Mammary epithelial cell (primary cell): ENCODE data around the gene TTC39A.

Experiments used
- CTCF ChIP-seq, 2 donors: IDR thresholded peaks in 1 of 2; conservative IDR thresholded peaks in 1 of 2; 2 replicates each; pipeline ENCODE4 v1.5.1; 2011 to 2012; ENCODE audit warnings: inconsistent platforms in 2 of 2, low read length in 2 of 2, mild to moderate bottlenecking in 2 of 2, control low read depth in 1 of 2, low read depth in 1 of 2; ENCODE audit not compliant: insufficient read depth in 1 of 2; ENCODE audit errors: extremely low read depth in 1 of 2
- EZH2 ChIP-seq: IDR thresholded peaks from 2 replicates; pipeline ENCODE4 v1.6.1; 2012; ENCODE audit warnings: low read length, inconsistent platforms, borderline replicate concordance

GRCh38 chr1:51303315-51303714 is 27.0 kb downstream of the TTC39A start:
- no peak for TF ChIP-seq EZH2
- TF ChIP-seq CTCF (conservative IDR thresholded peaks at IDR 0.05 in 1 of 2, IDR thresholded peaks at IDR 0.05 in 1 of 2; ENCODE audit: extremely low read depth in 1 of 2, insufficient read depth in 1 of 2, low read depth in 1 of 2, low read length in 2 of 2): no peak
